HG03066 (cell line): ENCODE data around the gene COL5A1.
"Not testable (repeated sequence)": the region's sequence is repeated elsewhere in the genome, so short reads cannot be mapped to it uniquely, and the experiment has no call there.

Experiments
- ATAC-seq: cut with Tn5 transposase; IDR thresholded peaks from one replicate; pipeline ENCODE4 v1.9.1; 2021; ENCODE audit warnings: low read depth; ENCODE audit not compliant: unreplicated experiment

The COL5A1 gene

DNA sequence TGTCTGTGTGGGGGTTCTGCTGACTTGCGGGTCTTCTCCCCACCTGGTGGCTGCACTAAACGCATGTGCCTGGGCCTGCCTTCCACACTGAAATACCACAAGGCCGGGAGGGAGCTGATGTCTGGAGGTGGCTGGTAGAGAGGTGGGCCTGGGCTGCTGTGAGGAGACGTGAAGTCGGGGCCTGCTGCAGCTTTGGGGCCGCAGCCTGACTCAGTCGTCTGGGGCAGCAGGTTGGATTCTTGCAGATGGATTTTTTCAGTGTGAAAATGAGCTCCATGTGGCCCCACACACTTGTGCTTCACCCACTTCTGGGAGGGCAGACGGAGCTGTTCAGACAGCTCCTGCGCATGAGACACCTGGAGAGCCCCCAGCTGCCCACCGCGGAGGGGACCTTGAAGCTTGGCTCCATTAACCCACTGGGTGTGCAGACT is 29.3 kb downstream of the COL5A1 start:
- ATAC-seq = no peak

DNA sequence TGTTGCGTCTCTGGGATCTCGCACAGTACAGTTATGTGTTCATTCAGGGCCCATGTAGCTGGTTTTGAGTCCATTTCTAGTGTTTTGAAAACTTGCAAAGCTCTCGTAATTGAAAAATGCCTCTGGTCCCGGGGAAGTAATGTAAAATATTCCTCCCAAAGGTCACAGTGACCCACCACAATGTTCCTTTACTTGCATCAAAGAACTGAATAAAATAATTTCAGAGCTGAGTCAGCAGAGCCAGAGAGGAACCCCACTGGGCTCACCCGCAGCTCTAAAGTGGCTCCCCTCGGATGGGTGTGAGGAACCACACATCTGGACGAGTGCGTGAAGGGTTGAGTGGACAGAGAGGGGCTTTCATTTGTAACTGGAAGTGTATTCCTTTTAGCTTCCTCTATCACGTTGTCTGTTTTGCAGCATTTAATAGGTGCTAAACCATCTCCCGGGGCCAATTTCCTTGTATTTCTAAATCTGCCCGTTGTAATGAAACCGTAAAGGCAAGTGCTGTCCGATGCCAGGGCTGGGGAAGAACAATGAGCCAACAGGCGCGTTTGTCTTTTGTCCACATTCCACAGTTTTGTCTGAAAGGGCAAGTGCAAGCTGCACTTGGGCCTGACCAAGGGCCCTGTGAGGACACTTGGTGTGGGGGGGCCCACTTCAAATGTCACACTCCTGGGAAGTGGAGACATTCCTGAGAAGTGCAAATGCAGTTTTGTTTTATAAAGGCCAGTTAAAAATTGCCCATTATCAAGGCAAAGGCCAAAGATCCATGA is 29.9 kb downstream of the COL5A1 start:
- ATAC-seq = no peak

DNA sequence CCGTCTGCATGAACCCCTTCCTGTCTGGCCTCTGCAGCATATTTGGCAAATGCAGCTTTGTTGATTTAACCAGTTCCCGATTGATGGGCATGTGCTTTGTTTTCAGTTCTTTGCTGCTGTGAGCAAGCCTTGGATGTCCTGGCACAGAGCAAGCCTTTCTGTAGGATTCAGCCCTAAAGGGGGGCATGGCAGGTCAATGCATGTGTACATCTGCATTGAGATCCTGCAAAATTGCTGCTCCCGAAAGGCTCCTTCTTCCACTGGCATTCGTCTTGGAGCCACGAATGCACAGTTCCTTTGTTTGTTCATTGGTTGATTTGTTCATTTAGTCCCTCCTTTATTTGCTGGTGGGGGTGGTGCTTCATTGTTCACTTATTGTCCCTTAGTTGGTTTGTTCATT is 34.8 kb downstream of the COL5A1 start:
- no peak for ATAC-seq

DNA sequence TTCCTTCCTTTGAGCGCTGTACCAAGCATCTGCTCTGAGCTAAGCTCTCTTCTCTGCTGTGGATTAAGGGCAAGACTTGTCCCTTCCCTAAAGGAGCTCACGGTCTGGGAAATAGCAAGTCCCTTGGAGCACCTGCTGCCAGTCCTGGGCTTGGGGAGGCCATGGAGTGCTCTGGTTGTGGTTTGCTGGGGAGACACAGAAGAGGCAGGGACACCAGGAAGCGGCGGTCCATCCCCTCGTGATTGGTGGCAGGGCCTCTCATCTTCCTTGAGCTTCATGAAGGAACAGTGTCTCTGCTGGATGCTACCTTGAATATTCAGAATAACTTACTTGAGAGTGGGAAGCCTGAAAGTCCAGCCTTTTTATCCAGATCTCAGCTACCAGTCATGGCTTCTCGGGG is 35.3 kb downstream of the COL5A1 start:
- ATAC-seq = no peak

DNA sequence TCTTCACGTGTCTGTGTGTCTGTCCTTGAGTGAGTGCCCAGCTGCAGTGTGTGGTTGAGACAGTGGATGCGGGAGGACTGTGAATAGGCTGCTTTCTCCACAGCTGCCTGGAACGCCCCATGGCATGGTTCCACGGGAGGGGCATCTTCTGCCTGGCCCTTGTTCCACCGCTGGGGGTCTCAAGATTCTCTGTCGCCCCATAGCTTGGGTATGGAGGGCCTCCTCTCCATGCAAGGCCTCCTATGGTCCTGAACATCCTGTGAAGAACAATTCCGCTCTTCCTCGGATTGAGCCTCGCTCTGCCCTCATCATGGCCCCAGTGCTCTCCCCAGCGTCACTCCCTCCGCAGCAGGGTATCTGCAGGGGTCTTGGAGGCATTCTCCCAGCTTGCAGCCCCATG is 36.1 kb downstream of the COL5A1 start:
- no peak for ATAC-seq

DNA sequence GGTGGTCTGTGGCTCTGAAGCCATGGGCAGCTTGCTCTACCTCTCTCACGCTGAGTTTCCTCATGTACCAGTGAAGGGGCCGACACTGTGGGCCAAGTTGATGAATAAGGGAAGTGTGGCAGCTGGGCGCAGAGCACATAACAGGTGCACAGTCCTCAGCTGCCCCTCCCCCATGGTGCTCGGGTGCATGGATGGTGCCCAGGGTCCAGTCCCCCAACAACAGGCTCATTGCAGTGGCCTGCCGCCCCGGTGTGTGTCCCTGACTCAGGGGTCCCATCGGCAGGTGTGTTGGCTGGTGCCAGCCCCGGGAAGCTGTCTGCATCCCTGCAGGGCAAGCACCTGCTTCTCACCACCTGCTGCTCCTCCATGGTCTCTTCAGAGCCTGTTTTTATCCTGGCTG is 36.6 kb downstream of the COL5A1 start:
- no peak for ATAC-seq

DNA sequence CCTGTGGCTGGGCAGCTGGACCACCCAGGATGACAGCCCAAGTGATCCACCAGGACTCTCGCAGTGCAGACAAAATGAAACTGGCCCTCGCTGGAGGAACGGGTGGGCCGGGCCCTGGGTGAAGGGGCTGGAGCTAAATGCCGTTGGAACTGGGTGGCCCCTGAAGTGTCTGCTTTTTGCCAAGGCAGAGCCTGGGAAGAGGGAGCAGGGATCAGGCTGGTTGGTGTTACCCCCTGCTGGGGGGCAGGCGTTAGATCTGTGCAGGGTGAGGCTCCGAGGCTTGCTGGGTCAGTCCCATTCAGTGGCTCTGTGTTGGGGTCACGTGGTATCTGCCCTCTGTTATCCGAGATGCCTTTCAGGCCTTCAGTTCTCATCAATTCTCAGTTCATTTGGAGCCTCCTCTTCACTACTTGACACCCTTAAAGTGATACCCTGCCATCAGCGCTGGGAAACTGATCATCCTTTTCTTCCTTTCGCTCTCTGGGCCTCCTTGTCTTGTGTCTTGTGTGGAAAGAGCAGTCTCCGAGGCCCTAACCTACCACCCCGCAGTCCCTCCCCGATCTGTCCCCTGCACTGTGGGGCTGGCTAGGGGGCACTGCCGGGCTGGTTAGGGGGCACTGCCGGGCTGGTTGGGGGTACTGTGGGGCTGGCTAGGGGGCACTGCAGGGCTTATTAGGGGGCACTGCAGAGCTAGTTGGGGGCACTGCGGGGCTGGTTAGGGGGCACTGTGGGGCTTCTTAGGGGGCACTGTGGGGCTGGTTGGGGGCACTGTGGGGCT is 37.3 kb downstream of the COL5A1 start:
- no peak for ATAC-seq

DNA sequence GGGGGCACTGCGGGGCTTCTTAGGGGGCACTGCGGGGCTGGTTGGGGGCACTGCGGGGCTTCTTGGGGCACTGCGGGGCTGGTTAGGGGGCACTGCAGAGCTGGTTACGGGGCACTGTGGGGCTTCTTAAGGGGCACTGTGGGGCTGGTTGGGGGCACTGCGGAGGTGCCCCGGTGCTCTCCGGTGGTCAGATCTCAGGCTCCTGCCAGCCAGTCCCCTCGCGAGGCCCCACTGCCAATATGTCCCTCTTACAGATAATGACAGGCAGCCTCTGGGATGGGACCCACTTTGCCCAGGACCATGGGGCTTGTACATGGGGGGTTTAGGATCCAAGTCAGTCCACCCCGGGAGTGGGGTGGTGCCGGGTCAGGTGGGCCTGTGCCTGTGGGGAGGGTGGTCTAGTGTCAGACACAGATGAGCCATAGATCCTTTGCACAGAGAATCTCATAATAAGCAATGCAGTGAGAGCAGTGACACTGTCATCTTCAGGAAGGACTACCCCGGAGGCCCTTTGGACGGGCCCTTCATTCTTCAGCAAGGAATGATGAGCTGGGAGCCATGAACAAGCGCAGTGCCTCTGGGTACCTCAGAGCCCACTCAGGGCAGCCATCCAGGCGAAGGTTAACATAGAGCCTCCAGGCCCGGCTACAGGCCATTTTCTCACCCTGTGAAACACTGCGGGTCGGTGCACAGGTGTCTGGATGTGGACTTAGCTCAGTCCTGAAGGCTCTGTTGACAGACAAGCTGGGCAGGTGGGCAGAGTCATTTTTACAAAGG is 38.2 kb downstream of the COL5A1 start:
- no peak for ATAC-seq

DNA sequence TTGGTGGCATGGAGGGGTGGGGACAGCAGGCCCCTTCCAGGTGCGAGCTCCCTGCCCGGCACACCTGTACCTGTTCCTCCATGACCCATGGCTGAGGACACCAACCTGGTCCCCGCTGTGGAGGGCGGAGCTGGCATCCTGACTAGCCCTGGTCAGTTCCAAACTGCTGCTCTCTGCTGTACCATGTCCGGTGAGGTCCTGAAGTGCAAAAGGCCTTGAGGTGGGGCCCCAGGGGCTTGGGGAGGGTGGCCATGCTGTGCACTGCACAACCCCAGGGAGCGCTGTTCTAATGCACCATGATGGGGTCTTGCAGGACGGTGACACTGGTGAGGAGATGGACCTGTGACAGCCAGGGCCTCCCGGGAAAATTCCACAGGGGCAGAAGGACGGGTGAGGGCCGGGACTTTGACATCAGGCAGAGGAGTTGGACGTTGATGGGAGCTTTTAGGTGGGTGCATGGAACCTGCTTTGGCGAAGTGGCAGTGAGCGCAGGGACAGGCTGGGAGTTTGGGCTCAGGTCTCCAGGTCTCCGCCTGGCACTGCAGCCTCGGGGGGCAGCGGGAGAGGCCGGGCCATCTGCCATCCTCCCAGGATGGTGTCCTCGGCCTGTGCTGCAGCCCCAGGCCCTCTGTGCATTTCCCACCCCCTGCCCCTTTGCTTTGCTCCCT is 38.9 kb downstream of the COL5A1 start:
- no peak for ATAC-seq

DNA sequence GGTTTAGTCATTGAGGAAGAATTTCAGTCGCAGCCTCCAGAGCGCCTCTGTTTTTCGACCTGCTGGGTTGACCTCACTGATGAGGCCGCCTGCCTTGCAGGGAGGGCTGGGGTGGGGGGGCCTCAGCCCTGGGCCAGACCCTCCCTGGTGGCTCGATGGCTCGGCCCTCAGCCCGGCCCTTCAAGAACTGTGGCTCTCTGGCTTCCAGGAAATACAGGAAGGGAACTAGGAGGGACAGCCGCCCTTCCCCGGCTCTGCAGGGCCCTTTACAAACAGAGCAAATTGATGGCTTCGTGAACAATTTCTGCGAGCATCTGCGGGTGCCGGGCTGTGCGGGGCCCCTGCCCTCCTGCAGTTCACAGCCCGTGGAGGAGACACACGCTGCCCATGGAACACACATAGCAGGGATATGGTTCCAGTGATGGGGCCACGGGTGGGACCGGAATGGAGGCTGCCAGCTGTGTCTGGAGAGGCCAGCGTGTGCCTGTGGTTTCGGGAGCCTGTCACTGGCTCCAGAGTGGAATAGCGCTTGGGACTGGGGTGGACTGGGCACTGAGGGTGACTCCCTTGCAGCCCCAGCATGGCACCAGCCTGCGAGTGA is 39.6 kb downstream of the COL5A1 start:
- no peak for ATAC-seq

DNA sequence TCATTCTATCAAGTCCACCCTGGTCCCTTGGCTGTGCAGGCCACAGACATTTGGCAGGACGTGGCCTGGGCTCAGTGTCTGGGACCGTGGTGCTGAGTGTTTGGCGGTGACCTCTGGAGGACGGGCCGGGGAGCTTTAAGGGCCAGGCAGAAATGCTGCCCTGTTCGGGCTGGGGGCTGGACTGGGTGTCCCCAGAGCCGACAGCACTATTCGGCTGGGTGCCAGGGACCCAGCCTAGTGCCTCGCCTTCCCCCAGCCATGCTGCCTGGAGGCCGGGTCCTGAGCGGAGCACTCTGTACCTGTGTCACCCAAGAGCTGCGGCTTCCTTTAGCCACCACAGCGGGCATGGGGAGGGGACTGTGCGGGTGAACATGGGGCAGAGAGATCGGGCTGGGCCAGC is 40.4 kb downstream of the COL5A1 start:
- no peak for ATAC-seq

DNA sequence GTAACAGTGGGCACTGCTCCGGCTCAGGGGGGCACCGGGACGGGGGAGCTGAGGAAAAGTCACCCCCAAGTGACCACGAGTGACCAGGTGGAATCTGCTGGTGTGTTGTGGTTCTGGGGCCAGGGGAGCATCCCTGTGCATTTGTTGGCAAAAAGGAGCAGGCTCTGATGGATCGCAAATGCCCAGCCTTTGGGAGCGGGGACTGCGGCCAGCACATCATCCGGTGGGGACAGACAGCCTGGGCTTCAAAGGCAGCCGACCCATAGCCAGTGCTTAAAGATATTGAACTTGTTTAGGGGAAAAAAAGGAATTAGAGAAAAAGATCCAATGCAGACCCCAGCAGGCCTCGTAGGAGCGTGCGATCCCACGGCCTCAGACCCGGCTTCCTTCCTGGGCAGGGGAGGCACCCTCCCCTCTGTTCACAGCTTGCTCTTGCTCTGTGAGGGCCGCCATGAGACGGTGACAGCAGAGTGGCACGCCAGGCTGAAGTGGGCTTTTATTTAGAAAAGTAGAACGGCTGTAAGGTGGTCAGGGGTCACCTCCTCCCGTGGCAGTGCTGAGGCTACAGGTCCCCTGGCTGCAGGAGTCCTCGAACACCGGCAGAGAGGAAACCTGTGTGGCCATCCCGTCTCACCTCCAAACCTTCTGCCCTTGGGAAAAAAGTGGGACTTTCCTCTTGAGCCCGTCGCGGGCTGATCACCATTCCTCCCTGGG is 41.2 kb downstream of the COL5A1 start:
- ATAC-seq = no peak

DNA sequence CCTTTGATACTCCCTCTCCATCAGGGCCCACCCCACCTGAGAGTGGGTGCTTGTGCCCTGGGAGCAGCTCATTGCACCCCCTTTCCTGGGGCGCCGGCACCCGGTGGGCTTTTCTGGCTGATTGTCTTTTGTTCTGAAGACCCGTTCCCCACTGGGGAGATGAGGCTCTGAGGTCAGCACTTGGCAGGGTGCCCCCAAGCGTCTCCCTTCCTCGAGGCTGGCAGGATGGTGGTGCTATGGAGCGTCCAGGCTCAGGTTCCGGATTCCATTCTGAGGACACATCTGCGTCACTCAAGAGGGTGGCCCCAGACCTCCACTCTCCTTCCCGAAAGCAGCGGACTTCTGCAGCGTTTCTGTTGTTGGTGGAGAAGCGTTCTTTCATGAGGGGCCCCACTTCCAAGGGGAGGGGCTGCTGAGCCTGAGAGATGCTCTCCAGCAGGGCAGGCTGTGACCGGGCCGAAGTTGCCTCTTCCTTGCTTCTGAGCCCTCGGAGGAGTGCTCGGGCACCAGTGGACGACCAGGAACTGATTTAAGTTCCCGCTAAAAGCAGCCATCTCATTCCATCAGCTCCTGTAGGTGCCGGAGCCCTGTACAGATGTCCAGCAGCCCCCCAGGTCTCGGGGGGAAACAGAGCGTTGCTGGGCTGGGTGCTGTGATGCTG is 42.2 kb downstream of the COL5A1 start:
- no peak for ATAC-seq

DNA sequence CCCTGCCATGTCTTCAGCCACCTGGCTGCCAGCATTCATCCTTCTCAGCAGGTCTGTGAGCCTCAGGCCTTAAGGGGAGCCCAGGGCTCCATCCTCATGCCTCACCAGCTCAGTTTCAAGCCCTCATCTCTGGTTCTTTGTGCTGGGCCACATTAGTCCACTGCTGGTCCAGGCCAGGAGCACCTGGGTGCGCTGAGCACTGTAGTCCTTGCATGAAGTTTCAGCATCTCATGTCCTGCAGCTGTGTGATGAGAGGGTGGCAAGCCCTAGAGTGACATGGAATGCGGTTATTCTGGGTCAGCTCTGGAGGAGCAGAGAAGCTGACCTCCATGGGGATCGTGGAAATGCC is 42.7 kb downstream of the COL5A1 start:
- ATAC-seq = no peak

DNA sequence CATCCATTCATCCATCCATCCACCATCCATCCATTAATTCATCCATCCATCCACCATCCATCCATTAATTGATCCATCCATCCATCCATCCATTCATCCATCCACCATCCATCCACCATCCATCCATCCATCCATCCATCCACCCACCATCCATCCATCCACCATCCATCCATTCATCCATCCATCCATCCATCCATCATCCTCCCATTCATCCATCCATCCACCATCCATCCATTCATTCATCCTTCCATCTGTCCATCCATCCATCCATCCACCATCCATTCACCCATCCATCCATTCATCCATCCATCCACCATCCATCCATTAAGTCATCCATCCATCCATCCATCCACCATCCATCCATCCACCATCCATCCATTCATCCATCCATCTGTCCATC is 43.3 kb downstream of the COL5A1 start:
- ATAC-seq = not testable (repeated sequence)

DNA sequence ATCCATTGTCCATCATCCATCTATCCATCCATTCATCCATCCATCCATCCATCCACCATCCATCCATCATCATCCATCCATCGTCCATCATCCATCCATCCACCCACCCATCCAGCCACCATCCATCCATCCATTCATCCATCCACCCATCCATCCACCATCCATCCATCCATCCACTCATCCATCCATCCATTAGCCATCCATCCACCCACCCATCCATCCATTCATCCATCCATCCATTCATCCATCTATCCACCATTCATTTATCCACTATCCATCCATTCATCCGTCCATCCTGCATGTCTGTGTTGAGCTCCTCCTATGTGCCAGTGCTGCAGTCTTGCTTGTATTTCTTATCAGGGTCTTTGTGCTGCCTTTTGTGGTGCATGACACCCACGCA is 44.2 kb downstream of the COL5A1 start:
- no peak for ATAC-seq

DNA sequence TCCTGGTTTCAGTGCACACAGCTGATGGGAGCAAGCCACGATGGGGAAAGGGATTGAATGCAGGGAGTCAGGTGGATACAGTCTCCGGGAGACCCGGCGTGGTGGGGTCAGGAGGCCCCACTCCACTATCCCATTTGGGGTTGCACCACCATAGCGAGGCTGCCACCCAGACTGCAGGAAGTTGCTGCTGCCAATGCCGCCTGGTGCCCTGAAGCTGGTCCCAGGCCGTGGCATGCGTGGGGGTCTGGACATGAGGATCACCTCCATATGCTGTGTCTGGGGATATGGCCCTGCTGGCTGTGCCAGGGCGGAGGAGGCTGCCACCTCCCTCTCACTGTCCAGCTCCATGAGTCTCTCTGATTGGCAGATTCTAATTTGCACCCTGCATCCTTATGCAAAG is 45.3 kb downstream of the COL5A1 start:
- ATAC-seq = no peak

DNA sequence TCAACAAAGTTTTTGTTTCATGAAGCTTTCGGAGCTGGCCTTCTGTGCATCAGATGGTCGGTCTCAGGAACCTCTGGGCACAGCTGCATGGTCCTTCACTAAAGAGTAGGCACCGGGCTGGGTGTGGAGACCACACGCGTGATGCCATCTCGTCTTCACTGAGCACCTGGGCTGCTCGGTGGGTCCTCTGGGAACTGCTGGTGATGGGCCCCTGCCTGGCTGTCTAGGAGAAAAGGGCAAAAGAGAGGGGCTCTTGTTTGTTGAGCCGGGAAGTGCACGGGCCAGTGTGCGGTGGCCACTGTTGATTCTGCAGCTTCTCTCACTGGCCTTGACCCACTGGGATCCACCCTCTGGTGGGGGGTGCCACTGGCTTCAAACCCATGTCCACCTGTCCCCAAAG is 46.0 kb downstream of the COL5A1 start:
- no peak for ATAC-seq

DNA sequence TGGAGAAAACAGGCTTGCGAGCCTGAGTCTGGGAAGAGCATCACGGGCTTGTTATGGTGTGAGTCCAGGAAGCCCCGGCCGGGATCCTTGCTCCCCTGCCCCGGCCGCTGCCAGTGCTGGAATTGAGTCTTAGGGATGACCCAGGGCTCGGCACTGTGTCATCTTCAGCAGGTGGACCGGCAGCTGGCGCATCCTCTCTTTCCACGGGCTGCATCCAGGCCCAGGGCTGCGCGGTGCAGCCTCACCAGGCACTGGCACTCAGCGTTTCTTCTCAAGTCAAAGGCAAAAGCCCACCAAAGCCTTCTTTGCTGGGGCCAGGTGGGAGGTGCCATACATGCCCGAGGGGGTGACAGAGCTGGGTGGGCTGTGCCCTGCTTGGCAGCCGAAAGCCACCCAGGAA is 46.6 kb downstream of the COL5A1 start:
- no peak for ATAC-seq
